ENCODE data around the gene METTL25B.

METTL25B gene

GRCh38 chr1:156728599-156729462 is 562 bp downstream of the METTL25B start, which contains the start of gene ISG20L2:
ISG20L2 (minus strand) TSS chr1:156728766; CDS start chr1:156727652, 1,114 bp downstream.
- DNase-seq: peak; percentile 92 to 95

GRCh38 chr1:156733989-156734584 is 5.8 kb downstream of the METTL25B start:
- DNase-seq: no peak

- no peak for DNase-seq
These were observed 10.1 kb downstream of the METTL25B start for GRCh38 chr1:156738407-156738806.

- DNase-seq: no peak
These were observed 10.6 kb downstream of the METTL25B start for GRCh38 chr1:156738916-156739315.

- no peak for DNase-seq
These were observed 12.0 kb downstream of the METTL25B start for GRCh38 chr1:156740237-156740740.

GRCh38 chr1:156740741-156741480 is 12.6 kb downstream of the METTL25B start, which contains the start of gene MRPL24:
MRPL24 (minus strand) TSS chr1:156741088; CDS start chr1:156738704, 2,384 bp downstream.
- peak; percentile 96 to 97 for DNase-seq

GRCh38 chr1:156741481-156741983 is 13.3 kb downstream of the METTL25B start:
- no peak for DNase-seq

GRCh38 chr1:156742017-156742416 is 13.7 kb downstream of the METTL25B start:
- DNase-seq: peak in 1 of 2 experiments; percentile 37

- no peak for DNase-seq
These were observed 14.5 kb downstream of the METTL25B start for GRCh38 chr1:156742801-156743200.

- no peak for DNase-seq
These were observed 15.4 kb downstream of the METTL25B start for GRCh38 chr1:156743367-156744302.

- DNase-seq: no peak
These were observed 16.1 kb downstream of the METTL25B start for GRCh38 chr1:156744344-156744743.

GRCh38 chr1:156744786-156745419 is 16.6 kb downstream of the METTL25B start:
- no peak for DNase-seq

GRCh38 chr1:156745881-156746280 is 17.6 kb downstream of the METTL25B start:
- no peak for DNase-seq

- no peak for DNase-seq
These were observed 18.1 kb downstream of the METTL25B start for GRCh38 chr1:156746406-156746727.

- peak; percentile 67 to 74 for DNase-seq
These were observed 18.7 kb downstream of the METTL25B start for GRCh38 chr1:156746728-156747631.

- peak in 1 of 2 experiments; percentile 29 for DNase-seq
These were observed 19.7 kb downstream of the METTL25B start for GRCh38 chr1:156747742-156748669.

- peak; percentile 39 to 40 for DNase-seq
These were observed 20.6 kb downstream of the METTL25B start for GRCh38 chr1:156748670-156749418.
